GM12873 (cell line): ENCODE results near the gene CCDC141.

Experiments
- TF ChIP-seq, protein P1 (sequence below): IDR thresholded peaks from 2 replicates; pipeline ENCODE4 v1.5.1; 2012; ENCODE audit warnings: low read depth, mild to moderate bottlenecking, moderate library complexity, low read length, control low read depth; ENCODE audit not compliant: insufficient read depth; ENCODE audit errors: missing control alignments

CCDC141 gene

DNA sequence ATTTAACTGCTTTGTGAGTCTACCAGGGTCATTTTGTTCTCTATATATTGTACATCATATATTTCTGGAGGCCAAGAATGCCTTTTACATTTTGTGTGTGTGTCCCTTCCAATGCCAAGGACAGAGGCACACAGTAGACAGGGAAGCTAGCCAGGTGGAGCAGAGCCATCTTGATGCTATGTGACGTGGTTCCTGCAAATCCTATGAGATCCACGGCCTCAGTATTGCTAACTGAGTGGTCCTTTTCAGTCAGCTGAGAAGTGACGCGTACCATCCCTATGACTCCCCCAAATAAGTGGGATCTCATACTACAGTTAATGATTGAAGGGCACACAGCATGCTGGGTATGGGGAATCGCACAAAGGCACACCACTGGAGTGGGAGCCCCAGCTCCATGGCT lies 27.3 kb downstream of the CCDC141 start:
- TF ChIP-seq, protein P1, sequence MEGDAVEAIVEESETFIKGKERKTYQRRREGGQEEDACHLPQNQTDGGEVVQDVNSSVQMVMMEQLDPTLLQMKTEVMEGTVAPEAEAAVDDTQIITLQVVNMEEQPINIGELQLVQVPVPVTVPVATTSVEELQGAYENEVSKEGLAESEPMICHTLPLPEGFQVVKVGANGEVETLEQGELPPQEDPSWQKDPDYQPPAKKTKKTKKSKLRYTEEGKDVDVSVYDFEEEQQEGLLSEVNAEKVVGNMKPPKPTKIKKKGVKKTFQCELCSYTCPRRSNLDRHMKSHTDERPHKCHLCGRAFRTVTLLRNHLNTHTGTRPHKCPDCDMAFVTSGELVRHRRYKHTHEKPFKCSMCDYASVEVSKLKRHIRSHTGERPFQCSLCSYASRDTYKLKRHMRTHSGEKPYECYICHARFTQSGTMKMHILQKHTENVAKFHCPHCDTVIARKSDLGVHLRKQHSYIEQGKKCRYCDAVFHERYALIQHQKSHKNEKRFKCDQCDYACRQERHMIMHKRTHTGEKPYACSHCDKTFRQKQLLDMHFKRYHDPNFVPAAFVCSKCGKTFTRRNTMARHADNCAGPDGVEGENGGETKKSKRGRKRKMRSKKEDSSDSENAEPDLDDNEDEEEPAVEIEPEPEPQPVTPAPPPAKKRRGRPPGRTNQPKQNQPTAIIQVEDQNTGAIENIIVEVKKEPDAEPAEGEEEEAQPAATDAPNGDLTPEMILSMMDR = no peak

DNA sequence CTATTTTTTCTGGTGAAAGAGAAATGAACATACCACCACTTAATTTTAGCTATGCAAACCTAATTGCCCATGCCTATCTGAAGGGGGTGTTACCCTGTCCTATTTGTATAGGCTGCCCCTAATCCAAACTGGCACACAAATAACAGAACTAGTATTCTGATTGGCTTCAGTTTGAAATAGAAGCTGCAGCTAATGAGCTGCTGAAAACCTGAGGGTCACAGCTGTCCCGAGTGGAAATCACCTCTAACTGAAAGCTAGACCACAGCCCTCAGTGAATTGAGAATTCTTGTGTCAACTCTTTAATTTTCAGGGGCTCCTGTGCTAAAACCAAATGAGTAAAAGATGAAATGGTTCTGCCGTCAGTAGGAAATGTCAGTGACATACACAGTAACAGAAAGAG lies 28.7 kb downstream of the CCDC141 start:
- TF ChIP-seq, protein P1 = no peak

DNA sequence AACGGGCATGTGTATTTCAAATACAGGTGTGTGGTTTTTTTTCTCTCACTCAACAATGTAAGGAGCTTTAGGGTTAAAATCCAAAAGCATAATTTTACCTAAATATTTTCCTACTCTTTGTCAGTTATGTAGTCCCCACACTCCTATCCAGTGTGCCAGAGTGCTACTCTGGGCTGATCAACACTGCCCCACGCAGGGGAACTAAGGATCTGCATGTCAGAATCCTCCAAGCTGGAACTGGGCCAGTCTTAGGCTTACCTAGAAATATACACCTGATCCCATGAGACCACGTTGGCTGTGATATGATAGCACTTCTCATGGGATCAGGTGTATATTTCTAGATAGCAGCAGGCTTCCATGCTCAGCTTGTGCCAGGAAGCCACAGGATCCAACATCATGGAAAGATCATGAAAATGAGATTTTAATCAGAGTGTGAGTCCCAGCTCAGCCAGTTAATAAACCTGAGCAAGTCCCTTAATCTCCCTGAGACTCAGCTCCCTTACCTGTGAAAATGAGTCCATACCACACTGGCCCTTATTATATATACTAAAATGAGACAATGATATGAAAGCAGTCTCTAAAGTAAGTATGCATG lies 29.7 kb downstream of the CCDC141 start:
- TF ChIP-seq, protein P1 = peak; percentile 79

DNA sequence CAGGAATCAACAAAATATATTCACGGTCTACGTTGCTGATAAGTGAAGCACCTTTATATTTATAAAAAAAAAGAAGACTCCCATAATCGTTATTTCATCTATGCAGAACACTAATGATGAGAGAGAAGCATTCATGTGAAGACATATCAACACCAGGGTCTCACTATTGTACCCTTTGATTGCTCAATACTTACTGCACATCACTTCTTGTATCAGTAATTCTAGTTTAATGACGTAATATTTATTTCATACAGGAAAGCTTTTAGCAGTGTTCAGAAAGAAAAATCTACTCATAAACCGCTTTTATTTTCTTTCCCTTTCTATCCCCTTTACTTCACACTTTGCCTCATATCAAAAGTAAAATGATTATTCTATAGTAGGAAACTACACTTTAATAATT lies 30.7 kb downstream of the CCDC141 start:
- TF ChIP-seq, protein P1 = no peak

DNA sequence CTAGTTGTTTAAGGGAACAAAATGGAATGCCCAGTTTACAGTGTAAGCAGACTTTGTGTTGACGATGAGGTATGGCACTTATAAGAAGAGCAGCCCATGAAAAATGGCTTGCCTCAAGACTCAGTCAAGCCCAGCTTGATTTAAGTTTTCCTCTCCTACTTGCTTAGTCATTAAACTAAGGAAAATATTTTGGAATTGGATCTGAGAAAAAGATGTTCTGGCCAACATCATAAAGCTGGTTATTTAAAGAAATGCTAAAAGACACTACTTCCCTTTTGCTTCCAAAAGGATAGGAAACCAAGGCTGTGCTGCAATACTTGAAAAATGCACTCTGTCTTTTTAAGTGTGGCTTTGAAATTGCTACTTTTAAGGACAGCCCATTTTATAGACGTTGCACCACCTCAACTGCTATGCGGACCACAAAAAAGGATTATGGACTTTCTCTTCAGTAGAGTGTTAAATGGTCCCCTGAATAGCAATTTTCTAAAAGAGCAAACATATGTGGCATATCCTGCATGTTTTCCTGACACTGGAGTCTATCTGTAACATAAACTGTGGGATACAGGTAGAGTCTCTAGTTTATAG lies 32.1 kb downstream of the CCDC141 start:
- TF ChIP-seq, protein P1 = no peak

DNA sequence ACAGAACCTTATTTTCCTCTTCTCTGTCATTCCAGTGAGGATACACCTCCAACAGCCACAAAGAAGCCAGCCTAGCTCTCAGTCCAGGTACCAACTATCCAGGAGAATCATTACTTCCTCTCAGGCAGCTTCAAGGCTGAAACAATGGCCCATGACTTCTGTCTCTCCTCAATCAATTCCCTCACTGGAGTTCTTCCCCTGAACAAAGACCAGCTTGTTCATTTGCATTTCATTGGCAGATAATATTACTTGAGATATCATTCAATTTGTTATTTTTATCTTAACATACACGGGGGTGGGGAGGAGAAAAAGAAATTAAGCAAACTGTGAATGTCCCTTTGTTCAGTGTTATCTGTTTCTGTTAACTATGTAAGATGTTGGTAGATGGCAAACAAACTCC lies 44.0 kb downstream of the CCDC141 start:
- TF ChIP-seq, protein P1 = no peak

DNA sequence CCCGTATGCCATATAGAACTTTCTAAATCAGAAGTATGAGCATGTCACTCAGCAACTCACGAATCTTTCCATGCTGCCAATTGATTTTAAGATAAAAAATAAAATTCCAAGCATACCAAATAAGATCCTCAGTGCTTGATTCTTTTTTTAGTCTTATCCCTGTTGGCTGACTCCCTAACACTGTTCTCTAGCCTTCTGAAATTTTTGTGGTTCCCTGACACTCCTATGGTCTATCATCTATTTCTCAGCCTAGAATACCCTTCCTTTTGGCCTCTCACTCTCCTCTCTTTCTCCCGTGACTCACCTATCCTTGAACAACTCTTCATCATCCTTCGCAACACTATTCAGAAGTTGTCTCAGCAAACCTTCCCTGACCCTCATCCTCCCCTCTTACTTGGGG lies 50.5 kb downstream of the CCDC141 start:
- TF ChIP-seq, protein P1 = no peak

DNA sequence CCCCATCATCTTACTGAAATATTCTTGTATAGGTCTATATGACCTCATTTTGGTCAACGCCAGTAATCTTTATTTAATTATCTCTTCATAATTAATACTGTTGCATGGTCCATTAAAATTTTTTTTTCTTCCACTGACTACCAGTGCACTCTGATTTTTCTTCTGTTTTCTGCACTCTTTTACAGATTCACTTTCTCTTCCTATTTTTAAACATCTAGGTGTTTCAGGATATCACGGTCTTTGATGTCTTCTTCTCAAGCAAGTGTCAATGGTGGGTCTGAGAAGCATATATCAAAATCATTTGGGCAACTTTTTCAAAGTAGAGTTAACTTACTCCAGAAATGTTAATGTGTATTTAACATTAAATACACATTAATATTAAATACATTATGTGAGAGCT lies 51.4 kb downstream of the CCDC141 start:
- TF ChIP-seq, protein P1 = no peak
